Stimulated activated CD4-positive, alpha-beta T cell treated with anti-CD3 and anti-CD28 coated beads, Interleukin-2, amount 100 ng/mL, for 24 hours (primary cell): ENCODE results near the gene FBXW4.

Source experiments
- DNase-seq, 2 donors: peaks; one replicate each; pipeline ENCODE4 v3.0.0-alpha.2; 2020

The FBXW4 gene

DNA sequence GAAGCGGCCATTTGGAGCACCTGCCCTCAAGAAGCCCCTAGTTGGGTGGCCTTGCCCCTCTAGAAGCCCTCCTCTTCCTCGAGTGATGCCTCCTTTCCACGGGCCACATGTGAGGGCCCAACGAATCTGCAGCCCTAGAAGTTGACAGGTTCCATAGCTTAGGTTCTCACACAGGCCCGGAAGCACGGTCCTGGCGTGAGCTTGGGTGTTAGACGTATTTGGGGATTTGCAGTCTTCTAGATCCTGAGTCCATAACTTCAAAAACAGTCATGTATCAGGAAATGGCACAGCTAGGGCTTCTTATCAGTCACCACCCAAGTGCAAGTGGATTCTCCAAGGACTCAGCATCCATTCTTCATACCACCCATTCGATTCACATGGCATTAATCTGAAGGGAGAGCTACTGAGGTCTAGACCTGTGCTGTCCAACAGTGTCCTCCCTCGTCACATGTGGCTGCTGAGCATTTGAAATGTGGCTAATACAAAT, 477 bp upstream of the FBXW4 start:
- DNase-seq, result no peak

DNA sequence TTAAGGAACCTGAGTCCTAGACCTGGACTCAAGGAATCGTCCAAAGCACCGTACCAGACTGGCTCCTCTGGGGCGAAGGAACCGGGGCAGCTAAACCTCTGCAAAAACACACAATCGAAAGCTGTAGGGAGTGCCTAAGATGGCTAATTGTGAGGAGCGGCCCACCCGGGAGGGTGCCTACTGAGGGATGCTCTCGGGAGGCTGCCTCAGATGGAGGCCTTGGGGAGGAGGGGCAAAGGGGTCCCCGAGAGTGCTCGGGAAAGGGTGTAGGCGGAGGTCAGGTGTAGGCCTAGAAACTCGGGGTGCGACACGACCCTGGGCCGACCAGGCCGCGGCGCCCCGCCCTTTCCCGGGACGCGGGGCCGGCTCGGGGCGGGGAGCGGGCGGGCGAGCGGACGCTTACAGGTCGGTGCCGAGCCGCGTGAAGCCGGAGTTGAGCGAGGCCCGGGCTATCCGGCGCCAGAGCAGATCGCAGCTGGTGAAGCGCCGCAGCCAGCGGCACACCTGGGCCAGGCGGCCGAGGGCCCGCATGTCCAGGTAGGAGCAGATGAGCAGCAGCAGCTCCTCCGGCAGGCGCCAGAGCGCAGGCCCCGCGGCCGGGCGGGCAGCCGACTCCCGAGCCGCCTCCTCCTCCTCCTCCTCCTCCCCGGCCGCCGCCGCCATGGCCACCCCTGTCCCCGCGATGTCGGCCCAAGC, 844 bp downstream of the FBXW4 start:
- DNase-seq, result peak; percentile 66 to 76

DNA sequence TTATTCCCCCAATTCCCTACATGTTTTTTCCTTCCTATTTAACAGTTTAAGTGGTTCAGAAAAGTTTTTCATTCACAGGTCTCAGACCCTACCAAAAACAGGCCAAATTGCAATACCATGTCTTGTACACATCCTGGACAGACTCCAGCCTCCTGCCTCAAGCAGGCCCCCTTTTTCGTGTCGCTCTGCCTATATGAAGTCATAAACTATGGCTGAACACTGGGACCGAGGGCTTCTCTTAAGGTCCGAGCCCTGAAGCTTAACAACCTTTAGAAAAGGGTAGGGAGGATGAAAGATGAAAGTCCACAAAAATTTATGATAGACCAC, 1.4 kb downstream of the FBXW4 start:
- DNase-seq, result no peak

DNA sequence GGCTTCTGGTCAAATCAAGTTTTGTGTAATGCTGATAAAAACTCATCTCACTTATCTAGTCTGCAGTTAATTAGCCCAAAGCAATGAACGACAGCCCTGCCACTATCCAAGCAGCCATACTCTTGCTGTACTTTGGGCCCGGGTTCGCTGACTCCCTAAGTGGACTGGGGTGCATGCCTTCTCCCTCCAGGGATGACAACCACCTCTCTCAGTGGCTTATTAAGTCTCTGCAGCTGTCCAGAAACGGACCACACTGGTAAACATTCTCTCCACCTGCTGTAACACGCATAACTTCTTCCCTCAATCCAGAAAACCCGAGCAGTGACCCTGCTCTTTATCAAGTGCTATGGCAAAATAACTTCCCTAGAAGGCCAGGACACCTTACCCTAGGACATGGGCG, 3.9 kb downstream of the FBXW4 start:
- no peak for DNase-seq

DNA sequence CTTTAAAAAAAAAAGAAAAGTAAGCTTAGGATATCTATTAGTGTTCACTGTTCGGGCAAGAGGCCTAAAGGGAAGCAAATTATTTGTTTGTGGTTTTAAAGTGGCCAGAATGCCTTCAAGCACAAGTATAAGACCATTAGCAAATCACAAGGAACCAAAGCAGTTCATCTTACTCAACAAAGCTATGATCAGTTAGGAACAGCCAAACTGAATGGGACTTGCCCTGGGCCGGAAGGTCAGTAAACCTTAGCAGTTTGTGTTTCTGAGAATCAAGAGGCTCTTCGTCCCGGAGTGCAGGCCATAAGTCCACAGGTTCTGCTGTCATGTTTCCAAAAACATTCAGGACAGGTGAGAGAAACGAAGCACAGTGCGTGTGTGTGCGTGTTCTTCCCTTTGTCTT, 4.5 kb downstream of the FBXW4 start:
- no peak for DNase-seq

DNA sequence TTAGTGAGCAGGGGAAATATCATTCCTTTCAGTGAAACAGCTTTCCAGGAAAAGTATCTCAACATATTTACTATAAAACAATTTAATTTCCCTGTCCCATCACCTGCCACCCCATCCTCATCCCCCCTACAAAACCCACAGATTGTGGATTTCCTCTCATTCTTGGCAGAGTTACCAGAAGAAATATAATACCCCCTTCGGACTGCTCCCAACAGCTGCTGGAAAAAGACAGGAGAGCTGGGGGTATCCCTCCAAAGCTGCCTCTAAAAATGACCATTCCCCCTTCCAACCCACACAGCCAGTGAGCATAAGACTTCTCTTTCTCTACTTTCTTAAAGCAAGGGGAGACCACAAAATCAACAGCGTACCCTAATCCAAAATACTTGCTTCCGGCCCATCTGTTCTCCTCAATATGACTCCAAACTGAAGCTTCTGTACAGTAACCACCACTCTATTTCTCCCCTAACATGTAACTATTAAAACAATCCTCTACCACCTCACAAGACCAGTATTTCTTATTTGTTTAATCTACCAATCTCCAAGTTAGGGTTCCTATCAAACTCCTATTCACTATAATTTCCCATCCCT, 7.8 kb downstream of the FBXW4 start:
- DNase-seq, result no peak

DNA sequence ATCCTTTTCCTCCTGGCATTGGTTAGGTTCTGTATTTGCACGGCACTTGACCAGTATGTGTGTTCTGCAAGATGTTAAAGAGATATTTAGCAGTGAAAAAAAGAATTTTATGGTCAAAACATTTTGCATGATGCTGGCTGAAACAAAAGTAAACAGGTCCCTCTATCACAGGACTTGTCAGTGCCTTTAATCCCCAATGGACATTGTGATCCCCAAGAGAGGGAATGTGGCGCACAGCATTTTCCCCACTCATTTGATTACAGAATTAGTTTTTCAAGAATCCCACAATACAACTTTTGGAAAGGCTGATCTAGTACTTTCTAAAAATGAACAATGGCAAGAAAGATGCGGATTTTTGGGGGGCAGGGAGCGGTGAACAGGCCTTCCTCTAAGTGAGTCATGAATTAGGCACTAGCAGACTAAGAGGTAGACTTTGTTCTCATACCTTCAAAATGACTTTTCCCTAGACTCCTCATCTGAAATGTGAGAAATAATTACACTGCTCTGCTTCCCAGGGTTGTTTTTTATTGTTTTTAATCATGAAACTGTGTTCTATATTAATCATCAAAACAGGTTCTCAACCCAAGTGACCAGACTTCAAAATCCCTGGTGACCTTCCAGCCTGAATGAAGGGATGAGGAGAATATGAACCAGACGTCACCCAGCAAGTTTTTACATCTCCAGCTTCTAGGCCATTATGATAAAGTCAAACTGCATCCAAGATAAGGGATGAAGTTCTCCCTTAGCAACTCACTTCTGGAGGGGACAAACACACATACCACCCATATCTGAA, 8.6 kb downstream of the FBXW4 start:
- DNase-seq, result no peak

DNA sequence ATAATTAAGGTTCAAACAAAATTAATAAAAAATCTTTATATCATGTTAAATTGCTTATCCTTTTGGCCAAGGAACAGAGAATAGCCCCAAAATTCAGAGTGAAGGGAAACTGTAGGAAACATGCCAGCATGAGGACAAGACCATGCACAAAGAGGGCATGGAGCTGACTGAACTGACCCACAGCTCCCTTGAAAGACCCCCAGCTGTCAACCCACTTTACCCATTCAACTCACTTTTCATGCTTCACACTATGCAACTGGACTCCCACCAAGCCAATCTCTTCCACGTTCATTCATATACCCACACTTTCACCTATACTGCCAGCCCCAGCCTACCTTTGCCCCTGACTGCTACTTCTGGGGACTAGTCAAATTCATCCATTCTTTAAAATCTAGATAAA, 10.2 kb downstream of the FBXW4 start:
- no peak for DNase-seq

DNA sequence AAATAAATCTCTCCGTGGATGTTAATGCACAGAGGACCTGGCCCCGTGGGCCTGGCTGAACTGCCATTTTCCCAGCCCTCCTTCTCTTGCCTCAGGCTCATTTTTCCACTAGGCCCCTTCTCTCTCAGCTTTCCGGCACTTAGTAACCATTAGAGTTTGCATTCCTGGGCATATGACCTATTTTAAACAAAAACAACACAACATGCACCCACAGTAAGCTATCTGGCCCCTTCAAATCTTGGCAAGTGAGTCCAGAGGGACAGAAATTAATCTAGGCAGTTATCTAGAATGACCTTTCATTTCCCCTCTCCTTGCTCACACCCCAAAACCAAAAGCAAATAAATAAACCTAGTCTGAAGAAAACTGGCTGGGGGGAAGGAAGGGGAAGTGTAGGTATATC, 11.7 kb downstream of the FBXW4 start:
- DNase-seq, result no peak

DNA sequence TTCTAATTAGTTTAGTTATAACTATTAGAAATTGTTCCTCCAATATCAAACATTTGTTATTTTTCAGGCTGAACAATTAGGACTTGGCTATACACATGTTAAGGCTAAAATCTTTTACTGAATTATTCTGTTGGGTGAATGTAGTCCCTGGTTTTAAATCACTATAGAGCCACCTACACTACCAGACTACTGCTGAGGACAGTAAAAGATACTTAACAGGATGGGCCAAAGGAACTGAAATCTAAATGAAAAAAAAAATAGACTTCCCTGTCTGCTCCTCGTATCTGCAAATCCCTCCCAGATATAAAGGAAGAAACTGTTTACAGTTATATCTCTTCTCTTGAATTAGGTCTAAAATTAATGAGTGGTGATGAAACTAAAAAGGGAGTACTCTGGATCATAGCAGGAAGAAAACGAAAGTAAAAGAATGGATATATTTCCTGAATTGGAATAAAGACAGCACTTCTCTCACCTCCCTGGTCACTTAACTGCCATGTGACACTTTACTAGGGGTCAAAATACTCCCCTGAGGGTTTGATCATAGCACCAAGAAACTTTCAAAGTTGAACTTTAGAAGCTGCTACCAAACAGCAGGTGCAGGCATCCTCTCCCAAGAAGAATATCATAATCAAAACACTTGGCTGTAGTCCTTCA, 12.7 kb downstream of the FBXW4 start:
- no peak for DNase-seq

DNA sequence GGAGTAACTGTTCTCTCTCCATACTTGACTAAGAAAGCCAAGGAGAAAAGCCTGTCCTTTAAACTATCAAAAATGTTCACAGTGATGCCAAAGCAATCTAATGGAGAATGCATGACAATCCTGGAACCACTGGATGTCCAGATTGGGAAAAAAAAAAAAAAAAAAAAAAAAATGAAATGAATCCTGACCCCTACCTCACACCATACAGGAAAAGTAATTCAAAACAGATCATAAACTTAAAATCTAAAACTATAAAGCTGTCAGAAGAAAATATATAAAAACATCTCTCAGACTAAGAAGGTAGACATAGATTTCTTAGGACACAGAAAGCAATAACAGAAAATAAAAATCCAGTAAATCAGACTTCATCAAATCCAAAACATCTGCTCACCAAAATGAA, 18.4 kb downstream of the FBXW4 start:
- DNase-seq, result no peak

DNA sequence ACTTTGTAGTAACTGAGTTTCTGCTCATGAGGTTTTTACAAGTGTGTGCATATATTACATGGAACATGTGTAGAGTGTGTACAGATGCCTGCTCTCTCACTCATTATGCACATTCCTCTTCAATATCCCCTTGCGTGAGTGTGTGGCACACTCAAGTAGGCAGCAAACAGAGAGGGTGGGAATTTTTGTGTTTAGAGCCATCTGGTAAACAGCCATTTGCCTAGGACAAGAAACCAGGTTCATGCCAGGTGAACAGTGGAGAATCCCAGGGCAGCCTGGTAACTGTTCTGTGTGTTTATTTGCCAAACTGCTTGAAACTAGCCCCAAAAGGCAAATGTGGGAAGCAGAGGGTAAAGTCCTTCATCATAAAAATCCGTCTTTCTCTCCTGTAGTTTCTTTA, 19.9 kb downstream of the FBXW4 start:
- no peak for DNase-seq

DNA sequence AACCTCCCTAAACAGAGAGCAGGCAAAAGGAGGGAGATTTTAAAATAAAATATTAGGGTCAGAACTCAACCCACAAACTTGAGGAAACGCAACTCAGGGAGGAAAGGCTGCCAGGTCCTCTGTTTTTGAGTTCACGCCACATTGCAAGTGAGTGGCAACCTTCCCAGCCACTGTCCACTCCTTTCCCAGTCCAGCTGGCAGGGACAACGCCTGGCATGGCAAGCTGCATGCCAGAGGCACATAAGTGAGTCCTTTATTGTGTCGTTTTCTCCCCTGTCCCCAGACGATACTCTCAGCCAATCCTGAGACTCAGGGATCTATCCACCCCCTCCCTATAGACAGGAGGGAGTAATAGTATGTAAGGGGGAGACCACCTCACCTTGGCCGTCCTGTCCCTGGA, 22.4 kb downstream of the FBXW4 start:
- DNase-seq, result no peak

DNA sequence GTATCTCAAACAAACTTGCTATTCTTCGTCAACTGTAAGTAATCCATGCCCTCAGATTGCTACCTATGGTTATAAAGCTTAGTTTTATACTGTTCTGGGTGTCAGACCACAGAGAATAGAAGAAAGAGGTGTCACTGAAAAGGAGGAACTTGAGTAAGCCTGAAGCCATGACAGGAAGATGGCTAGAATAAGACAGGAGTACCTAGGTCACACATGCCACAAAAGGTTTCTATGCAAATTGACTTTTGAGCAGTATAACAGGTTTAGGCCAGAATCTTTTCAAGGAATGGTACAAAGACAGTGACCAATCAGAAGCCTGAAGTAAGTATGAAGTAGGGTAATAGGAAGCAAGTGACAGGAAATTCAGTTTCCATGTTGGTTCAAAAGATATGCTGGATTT, 23.5 kb downstream of the FBXW4 start:
- no peak for DNase-seq

DNA sequence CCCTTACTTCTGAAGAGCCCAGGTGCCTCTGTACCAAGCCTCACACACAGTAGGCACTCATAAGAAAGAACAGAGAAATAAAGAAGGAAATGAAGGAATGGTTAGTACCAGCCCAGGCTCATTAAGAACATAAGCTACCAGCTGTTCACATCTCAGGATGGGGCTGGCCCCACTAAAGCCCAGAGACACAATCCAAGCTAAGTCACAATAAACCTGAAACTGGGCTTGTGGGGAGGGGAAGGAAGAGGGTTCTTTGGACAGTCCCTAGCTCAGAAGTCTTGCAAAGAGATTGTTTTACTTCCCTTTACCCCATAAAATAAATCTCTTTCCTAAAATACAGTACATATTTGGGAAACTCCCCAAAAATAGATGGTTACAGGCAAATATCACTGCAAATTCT, 24.3 kb downstream of the FBXW4 start:
- DNase-seq, result no peak

DNA sequence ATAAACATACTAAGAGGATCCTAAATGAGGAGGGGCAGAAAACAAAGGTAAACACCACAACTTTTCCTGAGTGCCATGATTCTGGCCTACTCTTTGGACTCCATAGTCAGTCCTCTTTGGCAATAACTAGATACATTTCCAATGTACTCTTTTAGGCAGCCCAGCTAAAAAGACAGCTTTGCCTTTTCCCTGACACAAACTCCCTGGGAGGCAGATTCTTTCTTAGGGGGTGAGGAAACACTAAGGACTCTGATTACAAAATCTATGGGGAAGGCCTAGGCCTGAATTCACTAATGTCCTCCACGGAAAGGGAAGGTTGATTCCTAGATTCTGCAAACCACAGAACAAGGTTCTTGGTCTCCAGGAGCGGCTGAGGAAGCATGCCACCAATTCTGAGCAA, 25.8 kb downstream of the FBXW4 start:
- DNase-seq, result no peak

DNA sequence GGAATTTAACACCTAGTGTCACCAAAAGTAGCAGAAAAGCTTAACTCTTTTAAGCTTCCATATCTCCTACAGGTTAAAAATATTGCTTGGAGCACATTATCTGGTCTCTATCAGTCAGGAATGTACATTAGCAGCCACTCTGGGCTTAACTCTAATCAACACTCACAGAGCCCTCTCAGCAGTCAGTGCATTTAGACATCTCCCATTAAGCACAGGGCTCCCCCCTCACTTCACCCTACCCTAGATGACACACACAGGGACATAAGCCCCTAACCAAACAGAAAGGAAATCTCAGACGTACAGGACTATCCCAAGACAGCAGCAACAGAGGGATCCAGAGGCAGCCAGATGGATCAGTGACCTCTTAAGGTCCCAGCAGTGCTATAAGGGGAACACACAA, 26.4 kb downstream of the FBXW4 start:
- no peak for DNase-seq

DNA sequence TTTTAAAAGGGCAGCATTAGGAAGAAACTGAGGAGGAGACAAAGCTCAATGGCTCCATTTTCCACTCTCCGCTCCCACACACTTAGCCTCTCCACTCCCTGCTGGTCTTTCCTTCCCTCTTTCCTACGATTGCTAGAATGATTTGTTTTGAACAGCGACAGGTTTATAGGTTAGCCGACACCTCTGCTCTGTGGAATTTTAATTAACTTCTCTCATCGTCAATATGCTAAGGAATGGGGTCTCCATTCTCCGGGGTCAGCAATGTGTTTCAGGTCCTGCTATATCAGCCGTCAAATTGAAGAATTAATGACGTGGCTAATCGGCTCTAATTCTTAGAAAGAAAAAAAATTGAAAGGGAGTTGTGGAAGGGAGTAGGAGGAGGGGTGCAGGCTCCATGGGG, 28.9 kb downstream of the FBXW4 start:
- DNase-seq, result no peak

DNA sequence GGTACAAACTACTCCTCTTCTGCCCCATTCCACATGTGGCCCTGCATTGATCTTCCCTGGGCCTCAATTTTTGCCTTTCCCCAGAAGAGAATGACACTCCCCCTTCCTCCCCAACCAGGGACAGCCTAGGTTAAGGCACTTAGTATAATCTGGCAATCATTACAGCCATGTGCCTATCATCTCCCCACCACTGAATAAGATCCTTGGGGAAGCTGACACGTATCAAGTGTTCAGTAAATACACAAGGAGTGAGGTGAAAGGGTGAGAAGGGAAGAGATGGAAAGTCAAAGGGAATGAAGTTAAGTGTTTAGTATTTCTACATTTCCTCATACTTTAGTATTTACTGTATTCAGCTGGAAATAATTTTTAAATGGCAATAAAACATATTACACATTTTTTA, 31.9 kb downstream of the FBXW4 start:
- no peak for DNase-seq

DNA sequence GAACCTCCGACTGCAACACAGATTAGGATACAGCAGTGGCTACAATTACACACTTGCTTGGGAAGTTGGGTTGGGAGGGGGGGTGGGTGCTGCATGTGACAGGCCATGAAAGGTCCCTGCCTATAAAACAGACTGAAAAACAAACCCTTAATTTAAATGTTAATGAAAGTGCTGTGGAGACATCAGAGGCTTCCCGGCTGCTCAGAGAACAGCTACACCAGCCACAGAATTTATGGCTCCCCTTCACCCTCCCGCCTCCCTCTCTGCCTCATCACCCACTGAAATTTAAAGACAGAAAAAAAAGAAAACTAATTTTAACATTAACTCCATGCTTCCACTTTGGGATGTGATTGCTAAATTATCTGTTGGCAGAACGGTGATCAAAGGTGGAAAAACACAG, 34.7 kb downstream of the FBXW4 start:
- no peak for DNase-seq

DNA sequence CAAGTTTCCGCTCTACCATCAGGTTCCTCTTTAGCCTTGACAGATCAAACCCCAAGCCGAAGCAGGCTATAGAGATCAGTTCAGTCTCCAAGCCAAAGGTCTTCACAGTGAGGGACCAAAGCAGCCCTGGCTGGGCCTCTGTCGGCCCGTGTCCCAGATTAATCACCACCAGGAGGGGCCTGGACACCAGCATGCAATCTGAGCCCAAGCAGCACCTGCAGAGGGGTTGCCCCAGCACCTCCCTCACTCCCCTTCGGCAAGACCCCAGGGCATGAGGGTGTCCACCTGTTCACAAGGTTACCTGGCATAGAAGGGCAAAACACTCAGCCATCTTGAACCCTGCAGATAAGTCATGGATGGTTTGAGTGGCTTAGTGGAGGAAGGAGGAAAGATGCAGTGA, 36.0 kb downstream of the FBXW4 start:
- DNase-seq, result no peak

DNA sequence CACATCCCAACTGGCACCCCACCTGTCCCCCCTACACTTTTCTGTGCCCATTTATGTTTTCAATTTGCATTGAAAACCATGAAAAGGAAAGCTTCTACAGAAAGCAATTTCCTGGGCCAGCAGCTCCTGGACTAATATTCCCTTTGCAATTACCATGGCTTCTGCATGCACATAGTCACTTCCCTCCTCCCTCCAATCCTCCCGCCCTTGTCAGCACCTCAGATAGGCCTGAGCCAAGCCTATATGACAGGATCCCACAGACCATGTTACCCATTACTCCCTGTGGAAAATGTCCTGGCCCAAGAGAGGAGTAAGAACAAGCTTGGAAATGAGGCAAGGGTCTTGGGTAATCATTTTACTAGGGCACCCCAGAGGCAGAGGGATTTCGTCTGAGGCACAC, 38.1 kb downstream of the FBXW4 start:
- DNase-seq, result no peak

DNA sequence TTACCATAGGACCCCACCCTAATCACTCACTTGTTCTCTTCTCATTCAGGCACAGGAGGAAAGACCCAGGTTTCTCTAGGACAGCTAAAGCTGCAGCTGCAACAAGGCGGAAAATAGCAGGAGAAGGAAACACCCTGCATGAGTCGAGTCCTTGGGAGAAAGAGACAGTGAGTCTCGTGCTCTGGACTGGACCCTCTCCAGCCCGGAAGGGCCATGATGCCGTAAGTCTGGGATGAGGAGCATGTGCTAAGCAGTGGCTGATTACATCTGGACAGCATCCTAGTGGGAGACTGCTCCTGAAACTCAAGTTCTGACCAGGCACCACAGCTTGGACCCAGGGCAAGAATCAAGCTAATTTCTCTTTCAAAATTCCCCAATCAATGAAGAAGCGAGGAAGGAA, 39.4 kb downstream of the FBXW4 start:
- no peak for DNase-seq

DNA sequence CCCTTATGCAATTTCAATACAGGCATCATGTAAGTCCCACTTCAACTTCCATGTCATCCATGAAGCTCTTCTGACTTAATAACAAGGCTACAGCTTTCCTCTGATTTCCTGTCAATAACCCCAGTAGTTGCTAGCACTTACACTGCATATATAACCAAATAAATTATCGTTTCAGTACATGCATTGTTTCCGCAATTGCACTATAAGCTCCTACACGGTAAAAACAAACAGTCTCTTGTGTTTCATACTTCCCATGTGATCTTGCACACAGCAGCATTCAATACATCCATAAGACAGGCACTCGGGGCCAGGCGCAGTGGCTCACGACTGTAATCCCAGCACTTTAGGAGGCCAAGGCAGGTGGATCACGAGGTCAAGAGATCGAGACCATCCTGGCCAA, 41.4 kb downstream of the FBXW4 start:
- no peak for DNase-seq
